ENCODE data around the gene RBBP8NL.

DNA sequence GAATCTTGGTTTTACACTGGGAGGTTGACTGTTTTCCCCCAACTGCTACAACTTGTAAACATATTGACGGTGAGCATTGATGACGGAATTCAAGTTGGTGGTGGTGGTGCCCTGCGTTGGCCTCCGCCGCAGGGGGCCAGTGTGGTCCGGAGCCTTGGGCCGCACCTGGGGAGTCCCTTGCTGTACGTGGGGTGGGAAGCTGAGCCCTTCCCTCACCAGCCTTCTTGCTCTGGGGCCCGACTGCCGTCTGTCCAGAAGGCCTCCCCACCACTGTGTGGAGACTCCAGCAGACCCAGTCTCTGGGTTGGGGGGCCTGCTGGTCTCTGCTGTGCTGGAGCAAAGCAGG, 37.1 kb upstream of the RBBP8NL start:
- TF ChIP-seq POLR2A (IDR thresholded peaks at IDR 0.05), result no peak
- TF ChIP-seq, protein P1, sequence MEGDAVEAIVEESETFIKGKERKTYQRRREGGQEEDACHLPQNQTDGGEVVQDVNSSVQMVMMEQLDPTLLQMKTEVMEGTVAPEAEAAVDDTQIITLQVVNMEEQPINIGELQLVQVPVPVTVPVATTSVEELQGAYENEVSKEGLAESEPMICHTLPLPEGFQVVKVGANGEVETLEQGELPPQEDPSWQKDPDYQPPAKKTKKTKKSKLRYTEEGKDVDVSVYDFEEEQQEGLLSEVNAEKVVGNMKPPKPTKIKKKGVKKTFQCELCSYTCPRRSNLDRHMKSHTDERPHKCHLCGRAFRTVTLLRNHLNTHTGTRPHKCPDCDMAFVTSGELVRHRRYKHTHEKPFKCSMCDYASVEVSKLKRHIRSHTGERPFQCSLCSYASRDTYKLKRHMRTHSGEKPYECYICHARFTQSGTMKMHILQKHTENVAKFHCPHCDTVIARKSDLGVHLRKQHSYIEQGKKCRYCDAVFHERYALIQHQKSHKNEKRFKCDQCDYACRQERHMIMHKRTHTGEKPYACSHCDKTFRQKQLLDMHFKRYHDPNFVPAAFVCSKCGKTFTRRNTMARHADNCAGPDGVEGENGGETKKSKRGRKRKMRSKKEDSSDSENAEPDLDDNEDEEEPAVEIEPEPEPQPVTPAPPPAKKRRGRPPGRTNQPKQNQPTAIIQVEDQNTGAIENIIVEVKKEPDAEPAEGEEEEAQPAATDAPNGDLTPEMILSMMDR (IDR thresholded peaks at IDR 0.05), result no peak
